GM21360 (cell line): Measurements from ENCODE around the gene ENDOG.
"Not testable (repeated sequence)": the region's sequence is repeated elsewhere in the genome, so short reads cannot be mapped to it uniquely, and the experiment has no call there.

ENCODE experiments used
- ATAC-seq: cut with Tn5 transposase; IDR thresholded peaks from one replicate; pipeline ENCODE4 v1.9.1; 2021; ENCODE audit warnings: mild to moderate bottlenecking, moderate library complexity; ENCODE audit not compliant: unreplicated experiment

ENDOG gene

GRCh38 chr9:128860937-128861336 lies 42.6 kb downstream of the ENDOG start:
- no peak for ATAC-seq

GRCh38 chr9:128861501-128861900 lies 43.2 kb downstream of the ENDOG start:
- ATAC-seq, result no peak

GRCh38 chr9:128862401-128862851 lies 44.1 kb downstream of the ENDOG start:
- ATAC-seq, result no peak

GRCh38 chr9:128863647-128864046 lies 45.3 kb downstream of the ENDOG start:
- ATAC-seq, result no peak

GRCh38 chr9:128870128-128870940 lies 52.0 kb downstream of the ENDOG start:
- no peak for ATAC-seq

GRCh38 chr9:128870941-128871265 lies 52.6 kb downstream of the ENDOG start:
- ATAC-seq, result not testable (repeated sequence)
